Subcutaneous abdominal adipose tissue (tissue), 5 donors: ENCODE data around the gene PDE4D.

Experiments
- H3K27ac ChIP-seq: one replicate; pipeline ENCODE4 v1.7.0; 2013; ENCODE audit warnings: low read depth, mild to moderate bottlenecking, inconsistent platforms, low read length, moderate library complexity
- H3K27me3 ChIP-seq, 5 donors: one replicate each; pipeline ENCODE4 v1.7.0; 2013; ENCODE audit warnings: low read length in 5 of 5, inconsistent platforms in 1 of 5; ENCODE audit not compliant: control insufficient read depth in 5 of 5, insufficient read depth in 4 of 5
- H3K36me3 ChIP-seq, 5 donors: one replicate each; pipeline ENCODE4 v1.7.0; 2013; ENCODE audit warnings: low read length in 5 of 5; ENCODE audit not compliant: control insufficient read depth in 5 of 5, insufficient read depth in 5 of 5
- H3K4me1 ChIP-seq, 5 donors: one replicate each; pipeline ENCODE4 v1.7.0; 2013; ENCODE audit warnings: low read length in 5 of 5, mild to moderate bottlenecking in 3 of 5, moderate library complexity in 1 of 5; ENCODE audit not compliant: control insufficient read depth in 5 of 5, insufficient read depth in 5 of 5
- H3K4me3 ChIP-seq, 5 donors: one replicate each; pipeline ENCODE4 v1.7.0; 2013; ENCODE audit warnings: low read length in 5 of 5, low read depth in 1 of 5
- H3K9ac ChIP-seq, 5 donors: one replicate each; pipeline ENCODE4 v1.7.0; 2013; ENCODE audit warnings: low read length in 5 of 5, mild to moderate bottlenecking in 4 of 5, moderate library complexity in 3 of 5
- H3K9me3 ChIP-seq, 5 donors: one replicate each; pipeline ENCODE4 v1.7.0; 2013; ENCODE audit warnings: low read length in 5 of 5; ENCODE audit not compliant: control insufficient read depth in 5 of 5
- donor health status: healthy.
- donor health status: healthy.
- donor health status: healthy.
- donor health status: healthy.
- donor health status: healthy.

Gene PDE4D

GRCh38 chr5:59332236-59332973 is 561.1 kb downstream of the PDE4D start:
- Histone ChIP-seq H3K27me3 (no peaks in the 10 kb centered on the region), H3K9ac (no peak overlapping the region), H3K36me3 (no peaks in the 10 kb centered on the region), H3K9me3 (no peaks in the 10 kb centered on the region), H3K4me1 (peaks cover 0 to 9% (median 3%) of the 10 kb centered on the region in 5 donors), H3K27ac (no peak overlapping the region), H3K4me3 (no peak overlapping the region)

GRCh38 chr5:59330680-59331079 is 562.8 kb downstream of the PDE4D start:
- Histone ChIP-seq H3K27ac (no peak overlapping the region), H3K9ac (no peak overlapping the region), H3K27me3 (no peaks in the 10 kb centered on the region), H3K4me1 (peaks cover 0 to 9% (median 3%) of the 10 kb centered on the region in 5 donors), H3K9me3 (no peaks in the 10 kb centered on the region), H3K36me3 (no peaks in the 10 kb centered on the region), H3K4me3 (no peak overlapping the region)

DNA sequence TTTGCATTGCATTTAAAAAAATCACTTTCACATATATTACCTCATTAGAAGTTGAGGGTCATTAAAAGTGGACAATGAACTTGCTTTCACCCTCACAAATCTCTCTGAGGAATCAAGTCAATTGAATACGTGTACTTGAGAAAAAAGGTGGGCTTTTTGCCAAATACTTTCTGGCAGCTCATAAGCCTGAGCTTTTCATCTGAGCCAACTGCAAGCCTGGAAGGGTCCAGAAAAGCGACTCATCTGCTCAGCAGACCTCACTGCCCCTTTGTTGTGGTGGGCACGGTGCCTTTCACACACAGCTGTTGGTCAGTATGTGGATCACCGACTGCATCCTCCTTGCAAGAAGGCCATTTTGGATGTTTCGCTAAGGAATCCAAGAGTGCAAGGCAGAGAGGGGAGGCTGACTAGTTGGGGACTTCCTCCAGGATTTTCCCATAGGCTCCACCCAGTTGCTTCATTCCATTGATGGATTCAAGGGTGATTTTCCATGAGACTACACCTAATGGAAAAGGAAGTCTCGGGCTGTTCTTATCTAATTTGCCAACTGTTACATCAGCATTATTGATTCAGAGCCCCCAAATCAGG is 564.7 kb downstream of the PDE4D start:
- Histone ChIP-seq H3K27ac (no peak overlapping the region), H3K9ac (no peak overlapping the region), H3K9me3 (no peaks in the 10 kb centered on the region), H3K36me3 (no peaks in the 10 kb centered on the region), H3K4me3 (peak overlapping the region in 2 of 5 donors; percentile 3 to 4), H3K27me3 (no peaks in the 10 kb centered on the region), H3K4me1 (peaks cover 0 to 9% (median 3%) of the 10 kb centered on the region in 5 donors)

GRCh38 chr5:59327191-59327980 is 566.1 kb downstream of the PDE4D start:
- peaks cover 0 to 9% (median 3%) of the 10 kb centered on the region in 5 donors for H3K4me1 ChIP-seq
- H3K9ac ChIP-seq, result no peak overlapping the region
- no peaks in the 10 kb centered on the region for H3K9me3 ChIP-seq
- H3K36me3 ChIP-seq, result no peaks in the 10 kb centered on the region
- no peak overlapping the region for H3K4me3 ChIP-seq
- H3K27me3 ChIP-seq, result no peaks in the 10 kb centered on the region
- no peak overlapping the region for H3K27ac ChIP-seq

DNA sequence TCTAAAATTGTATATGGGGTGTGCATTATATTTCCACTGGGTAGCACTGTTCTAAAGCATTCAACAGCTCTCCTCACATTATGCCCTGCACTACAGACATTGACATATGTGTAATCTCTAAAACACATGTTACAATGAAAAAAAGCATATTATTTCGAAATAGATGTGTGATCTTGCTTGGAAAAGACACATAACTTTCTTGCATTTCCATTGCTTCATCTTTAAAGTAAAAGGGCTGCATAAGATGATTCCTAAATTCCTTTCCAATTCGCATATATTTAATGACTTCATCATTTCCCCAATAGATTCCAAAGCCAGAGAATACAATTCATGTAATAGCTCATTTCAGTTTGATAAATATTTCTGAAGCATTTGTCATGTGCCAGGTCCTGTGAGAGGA is 566.9 kb downstream of the PDE4D start:
- Histone ChIP-seq H3K9ac (no peak overlapping the region), H3K36me3 (no peaks in the 10 kb centered on the region), H3K4me1 (peaks cover 0 to 9% (median 3%) of the 10 kb centered on the region in 5 donors), H3K4me3 (no peak overlapping the region), H3K27me3 (no peaks in the 10 kb centered on the region), H3K9me3 (no peaks in the 10 kb centered on the region), H3K27ac (no peak overlapping the region)

DNA sequence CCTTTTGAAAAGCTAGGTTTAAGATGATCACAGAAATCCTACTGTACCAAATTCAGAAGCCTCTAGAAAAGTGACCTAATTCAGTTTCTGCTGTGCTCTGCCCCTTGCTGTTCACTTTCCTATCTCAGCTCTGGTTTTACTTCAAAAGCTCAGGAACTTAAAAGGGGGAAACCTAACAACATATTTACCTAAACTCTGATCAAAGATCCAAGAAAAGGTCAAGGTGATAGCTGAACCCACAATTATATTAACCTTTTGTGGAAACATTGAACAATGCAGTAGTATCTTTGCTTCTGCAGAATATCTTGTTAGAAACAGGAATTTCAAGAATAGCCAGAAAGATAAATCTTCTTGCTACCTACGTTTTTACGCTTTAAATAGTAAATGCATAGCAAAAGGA is 568.5 kb downstream of the PDE4D start:
- no peak overlapping the region for H3K4me3 ChIP-seq
- no peaks in the 10 kb centered on the region for H3K36me3 ChIP-seq
- H3K9me3 ChIP-seq, result no peaks in the 10 kb centered on the region
- no peak overlapping the region for H3K27ac ChIP-seq
- H3K4me1 ChIP-seq, result peaks cover 0 to 9% (median 3%) of the 10 kb centered on the region in 5 donors
- H3K27me3 ChIP-seq, result no peaks in the 10 kb centered on the region
- H3K9ac ChIP-seq, result no peak overlapping the region

DNA sequence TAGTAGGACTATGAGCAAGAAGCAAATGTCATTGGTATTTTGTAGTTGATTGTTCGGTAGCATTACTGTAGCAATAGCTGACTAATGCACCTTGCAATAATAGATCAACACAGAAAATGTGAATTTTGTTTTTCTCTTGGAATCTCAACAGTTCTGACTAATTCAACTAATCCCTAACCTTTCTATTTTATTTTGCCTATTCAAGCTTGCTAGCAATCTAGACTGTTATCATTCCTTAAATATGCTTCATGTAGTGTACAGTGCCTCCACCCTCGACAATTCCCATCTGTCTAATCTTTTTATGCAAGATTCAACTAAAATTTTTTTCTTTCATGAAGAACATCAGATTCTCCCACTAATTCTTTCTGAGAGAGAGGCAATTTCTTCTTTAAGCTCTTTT is 570.6 kb downstream of the PDE4D start:
- Histone ChIP-seq H3K36me3 (no peaks in the 10 kb centered on the region), H3K9me3 (no peaks in the 10 kb centered on the region), H3K27me3 (no peaks in the 10 kb centered on the region), H3K27ac (no peak overlapping the region), H3K4me1 (peaks cover 0 to 2% (median 0%) of the 10 kb centered on the region in 5 donors), H3K4me3 (no peak overlapping the region), H3K9ac (no peak overlapping the region)

GRCh38 chr5:59322058-59322457 is 571.5 kb downstream of the PDE4D start:
- Histone ChIP-seq H3K36me3 (no peaks in the 10 kb centered on the region), H3K4me1 (peaks cover 0 to 11% (median 4%) of the 10 kb centered on the region in 5 donors), H3K9me3 (no peaks in the 10 kb centered on the region), H3K4me3 (no peak overlapping the region), H3K27me3 (no peaks in the 10 kb centered on the region), H3K27ac (no peak overlapping the region), H3K9ac (no peak overlapping the region)

DNA sequence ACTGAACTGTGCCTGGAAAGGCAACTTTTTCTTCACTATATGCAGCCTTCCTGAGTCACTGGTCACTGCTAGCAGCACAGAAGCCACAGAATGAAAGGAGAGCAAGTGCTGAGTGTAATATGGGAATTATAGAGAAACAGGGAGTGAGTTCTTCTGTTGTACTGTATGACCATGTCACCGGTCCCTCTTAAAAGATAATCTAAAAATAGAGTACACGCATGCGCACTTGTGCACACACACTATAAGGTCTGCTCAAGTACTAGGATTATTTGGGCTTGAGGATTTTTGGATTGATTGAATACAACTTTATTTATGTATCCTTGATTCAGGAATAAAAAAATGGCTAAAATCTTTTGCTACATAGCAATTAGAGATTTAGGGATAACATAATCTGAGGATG is 571.9 kb downstream of the PDE4D start:
- Histone ChIP-seq H3K27ac (no peak overlapping the region), H3K36me3 (no peaks in the 10 kb centered on the region)

GRCh38 chr5:59320420-59320819 is 573.1 kb downstream of the PDE4D start:
- H3K27me3 ChIP-seq, result no peaks in the 10 kb centered on the region
- H3K9ac ChIP-seq, result no peak overlapping the region
- H3K4me3 ChIP-seq, result no peak overlapping the region
- peaks cover 0 to 15% (median 4%) of the 10 kb centered on the region in 5 donors for H3K4me1 ChIP-seq
- H3K36me3 ChIP-seq, result no peaks in the 10 kb centered on the region
- peaks cover 0 to 2% (median 0%) of the 10 kb centered on the region in 5 donors for H3K9me3 ChIP-seq
- no peak overlapping the region for H3K27ac ChIP-seq

More for the DNA sequence above, 571.9 kb downstream of the PDE4D start:
- peaks cover 0 to 15% (median 4%) of the 10 kb centered on the region in 5 donors for H3K4me1 ChIP-seq
- H3K4me3 ChIP-seq, result no peak overlapping the region
- H3K9ac ChIP-seq, result no peak overlapping the region
- no peaks in the 10 kb centered on the region for H3K9me3 ChIP-seq
- H3K27me3 ChIP-seq, result no peaks in the 10 kb centered on the region
